RPMI8226 (cell line): ENCODE data around the gene PCSK4.
"Not testable (repeated sequence)": the region's sequence is repeated elsewhere in the genome, so short reads cannot be mapped to it uniquely, and the experiment has no call there.

Source experiments
- DNase-seq: peaks from one replicate; pipeline ENCODE4 v3.0.0-alpha.2; 2015

PCSK4 gene

DNA sequence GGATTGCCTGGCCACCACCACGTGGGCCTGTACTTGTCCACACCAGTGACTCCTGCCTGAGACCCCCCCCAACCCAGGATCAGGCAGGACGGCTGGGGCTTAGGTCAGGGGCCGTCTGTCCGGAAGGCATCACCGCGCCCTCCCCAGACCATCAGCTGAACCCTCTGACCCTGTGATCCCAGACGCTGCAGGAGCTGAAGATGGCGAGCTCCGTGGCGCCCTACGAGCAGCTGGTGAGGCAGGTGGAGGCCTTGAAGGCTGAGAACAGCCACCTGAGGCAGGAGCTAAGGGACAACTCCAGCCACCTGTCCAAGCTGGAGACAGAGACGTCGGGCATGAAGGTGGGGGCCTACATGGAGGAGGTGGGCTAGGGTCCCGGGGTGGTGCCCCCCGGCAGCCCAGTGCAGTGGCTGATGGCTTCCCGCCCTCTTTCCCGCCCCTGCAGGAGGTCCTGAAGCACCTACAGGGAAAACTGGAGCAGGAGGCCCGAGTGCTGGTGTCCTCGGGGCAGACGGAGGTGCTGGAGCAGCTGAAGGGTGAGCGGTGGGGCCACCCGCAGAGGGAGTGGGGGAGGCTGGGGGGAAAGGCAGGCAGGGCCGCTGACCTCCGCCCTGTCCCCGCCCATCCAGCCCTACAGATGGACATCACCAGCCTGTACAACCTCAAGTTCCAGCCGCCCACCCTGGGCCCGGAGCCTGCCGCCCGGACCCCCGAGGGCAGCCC is 37.2 kb downstream of the PCSK4 start:
- DNase-seq, result peak; percentile 30

GRCh38 chr19:1451916-1452801 is 38.0 kb downstream of the PCSK4 start:
- DNase-seq, result no peak

GRCh38 chr19:1450735-1451731 is 39.1 kb downstream of the PCSK4 start:
- no peak for DNase-seq

GRCh38 chr19:1449467-1450442 is 40.4 kb downstream of the PCSK4 start, which contains the start of gene APC2:
TSS of gene APC2 (plus strand) at chr19:1450121. CDS start at chr19:1453002, 2,881 bp downstream.
- no peak for DNase-seq

DNA sequence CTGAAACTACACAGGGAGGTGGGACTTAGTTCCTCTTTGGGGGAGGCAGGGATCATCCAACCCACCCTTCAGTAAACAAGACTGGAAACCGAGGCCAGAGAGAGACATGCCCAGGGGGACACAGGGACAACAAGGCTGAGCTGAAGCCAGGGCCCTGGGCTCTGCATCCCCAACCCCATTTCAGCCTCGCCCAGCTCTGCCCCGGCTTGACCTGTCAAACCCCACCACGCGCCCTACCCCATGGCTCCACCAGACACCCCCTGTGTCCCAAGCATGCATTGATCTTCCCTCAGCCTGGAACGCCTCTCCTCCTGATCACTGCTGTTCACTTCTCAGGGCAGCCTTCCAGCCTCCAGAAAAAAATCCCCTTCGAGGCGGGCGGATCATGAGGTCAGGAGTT is 42.2 kb downstream of the PCSK4 start:
- no peak for DNase-seq

- DNase-seq, result no peak
Measured at GRCh38 chr19:1447504-1447903, 42.6 kb downstream of the PCSK4 start.

- DNase-seq, result peak; percentile 41
Measured at GRCh38 chr19:1446713-1447481, 43.3 kb downstream of the PCSK4 start.

DNA sequence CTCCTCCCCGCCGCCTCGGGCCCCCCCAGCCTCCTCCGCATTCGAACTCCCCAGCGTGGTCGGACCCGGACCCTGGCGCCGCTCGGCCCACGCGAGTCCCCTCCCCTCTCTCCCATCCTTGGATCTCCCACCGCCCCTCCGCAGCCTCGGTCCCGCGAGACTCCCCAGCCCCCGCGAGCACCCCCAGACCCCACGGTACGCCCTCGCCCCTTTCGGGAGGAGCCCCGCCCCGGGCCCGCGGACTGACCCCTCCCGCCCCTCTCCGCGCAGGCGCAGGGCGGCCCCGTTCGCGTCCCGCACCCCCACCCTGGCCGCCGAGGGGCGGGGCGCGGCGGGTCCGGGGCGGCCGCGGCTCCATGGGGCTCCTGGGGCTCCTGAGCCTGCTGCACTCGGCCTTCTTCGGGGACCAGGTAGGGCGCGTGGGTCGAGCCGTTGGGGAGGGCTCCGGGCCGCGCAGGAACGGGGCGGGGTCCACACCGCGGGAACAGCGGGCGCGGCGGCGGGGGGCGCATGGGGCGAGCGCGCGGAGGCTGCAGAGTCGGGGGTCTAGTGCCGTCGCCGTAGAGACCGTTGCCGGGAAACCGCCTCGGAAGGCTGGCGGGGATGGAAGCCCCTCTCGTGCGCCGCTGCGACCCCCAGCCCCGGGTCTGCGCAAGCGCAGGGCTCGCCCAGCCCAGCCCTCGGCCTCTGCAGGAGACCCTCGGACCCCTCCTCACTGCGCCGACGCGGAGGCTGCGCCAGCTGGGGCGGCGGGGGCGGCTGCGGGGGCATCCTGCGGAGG is 44.0 kb downstream of the PCSK4 start:
- peak; percentile 59 for DNase-seq

- DNase-seq, result peak; percentile 79
Measured at GRCh38 chr19:1445185-1445931, 44.8 kb downstream of the PCSK4 start.

- no peak for DNase-seq
Measured at GRCh38 chr19:1441677-1442438, 48.3 kb downstream of the PCSK4 start.

- no peak for DNase-seq
Measured at GRCh38 chr19:1441022-1441426, 49.1 kb downstream of the PCSK4 start.

- DNase-seq, result no peak
Measured at GRCh38 chr19:1440418-1440801, 49.7 kb downstream of the PCSK4 start.

GRCh38 chr19:1439525-1440417 is 50.4 kb downstream of the PCSK4 start:
- not testable (repeated sequence) for DNase-seq

DNA sequence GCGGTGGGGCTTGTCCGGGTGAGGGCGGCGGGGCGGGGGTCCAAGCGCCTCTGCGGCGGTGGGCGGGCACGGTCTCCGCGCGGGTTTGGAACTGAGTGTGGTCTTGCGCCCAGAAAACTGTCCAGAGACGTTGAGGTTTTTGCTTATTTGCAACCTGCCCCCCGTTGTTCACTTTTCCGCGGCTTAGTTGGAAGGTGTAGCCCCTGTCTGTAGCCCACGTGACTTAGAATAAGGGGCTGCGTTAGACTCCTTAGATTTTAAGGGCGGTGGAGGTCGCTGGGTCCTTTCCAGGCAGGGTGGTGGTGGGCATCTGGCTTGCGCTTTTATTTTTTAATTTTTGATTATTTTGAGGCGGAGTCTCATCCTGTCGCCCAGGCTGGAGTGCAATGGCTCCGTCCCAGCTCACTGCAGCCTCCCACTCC is 51.2 kb downstream of the PCSK4 start:
- no peak for DNase-seq

- DNase-seq, result peak; percentile 97
Measured at GRCh38 chr19:1438035-1438932, 51.9 kb downstream of the PCSK4 start, which contains the start of gene RPS15. TSS of gene RPS15 (plus strand) at chr19:1438396. CDS start at chr19:1438426, 30 bp downstream.

DNA sequence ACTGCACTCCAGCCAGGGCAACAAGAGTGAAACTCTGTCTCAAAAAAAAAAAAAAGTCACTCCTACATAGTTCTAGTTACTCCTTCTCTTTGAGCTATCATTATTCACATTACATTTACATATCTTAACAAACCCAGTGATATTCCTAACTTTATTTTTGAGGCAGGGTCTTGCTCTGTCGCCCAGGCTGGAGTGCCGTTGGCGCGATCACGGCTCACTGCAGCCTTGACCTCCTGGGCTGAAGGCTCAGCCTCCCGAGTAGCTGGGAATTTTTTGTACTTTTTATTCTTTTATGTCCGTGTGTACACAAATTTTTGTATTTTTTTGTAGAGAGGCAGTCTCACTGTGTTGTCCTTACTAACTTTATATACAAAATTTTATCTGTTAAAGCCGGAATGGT is 52.5 kb downstream of the PCSK4 start:
- no peak for DNase-seq
